SIG-M5 (cell line): ENCODE data around the gene CHMP1B.
A peak's percentile ranks its signal among the peaks of the same experiment; 100 is the strongest.
"Not testable (repeated sequence)": the region's sequence is repeated elsewhere in the genome, so short reads cannot be mapped to it uniquely, and the experiment has no call there.

Source experiments
- DNase-seq: peaks from one replicate; lab custom pipeline; 2025; lab: John Stamatoyannopoulos, UW

Gene CHMP1B

GRCh38 chr18:11871501-11871900 lies 20.3 kb downstream of the CHMP1B start:
- DNase-seq = no peak

- DNase-seq = no peak
These were observed 21.4 kb downstream of the CHMP1B start for GRCh38 chr18:11872479-11873136.

DNA sequence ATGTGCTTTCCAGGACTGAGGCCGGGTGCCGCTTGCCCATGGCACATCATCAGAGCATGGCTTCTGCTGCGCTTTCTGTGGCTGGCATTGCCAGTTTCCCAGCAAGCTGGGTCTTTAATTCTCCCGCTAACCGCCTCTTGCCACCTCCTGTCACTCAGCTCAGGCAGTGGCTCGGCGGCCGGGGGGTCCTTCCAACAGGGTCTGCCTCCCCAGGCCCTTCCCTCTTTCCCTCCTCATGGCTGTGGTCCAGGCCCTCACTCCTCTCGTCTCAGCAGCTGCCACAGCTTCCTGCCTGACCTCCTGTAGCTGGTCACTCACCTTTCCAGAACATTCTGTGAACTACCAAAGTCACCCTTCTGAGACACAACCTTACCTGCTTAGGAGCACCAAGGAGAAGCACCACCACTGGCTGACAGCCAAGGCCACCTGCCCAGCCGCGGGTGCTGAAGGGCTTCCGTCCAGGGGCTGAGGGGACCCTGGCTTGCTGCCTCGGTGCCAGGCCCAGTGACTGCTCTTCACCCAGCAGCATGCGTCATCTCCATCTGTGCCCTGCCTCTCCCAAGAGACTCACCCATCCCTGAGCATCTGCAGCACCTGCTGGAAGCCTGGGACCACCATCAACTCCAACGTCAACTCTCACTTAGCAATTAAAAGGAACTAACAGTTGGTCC lies 22.6 kb downstream of the CHMP1B start:
- no peak for DNase-seq

- DNase-seq = no peak
These were observed 23.5 kb downstream of the CHMP1B start for GRCh38 chr18:11874676-11875075.

GRCh38 chr18:11877497-11878135 lies 26.4 kb downstream of the CHMP1B start:
- DNase-seq = no peak

DNA sequence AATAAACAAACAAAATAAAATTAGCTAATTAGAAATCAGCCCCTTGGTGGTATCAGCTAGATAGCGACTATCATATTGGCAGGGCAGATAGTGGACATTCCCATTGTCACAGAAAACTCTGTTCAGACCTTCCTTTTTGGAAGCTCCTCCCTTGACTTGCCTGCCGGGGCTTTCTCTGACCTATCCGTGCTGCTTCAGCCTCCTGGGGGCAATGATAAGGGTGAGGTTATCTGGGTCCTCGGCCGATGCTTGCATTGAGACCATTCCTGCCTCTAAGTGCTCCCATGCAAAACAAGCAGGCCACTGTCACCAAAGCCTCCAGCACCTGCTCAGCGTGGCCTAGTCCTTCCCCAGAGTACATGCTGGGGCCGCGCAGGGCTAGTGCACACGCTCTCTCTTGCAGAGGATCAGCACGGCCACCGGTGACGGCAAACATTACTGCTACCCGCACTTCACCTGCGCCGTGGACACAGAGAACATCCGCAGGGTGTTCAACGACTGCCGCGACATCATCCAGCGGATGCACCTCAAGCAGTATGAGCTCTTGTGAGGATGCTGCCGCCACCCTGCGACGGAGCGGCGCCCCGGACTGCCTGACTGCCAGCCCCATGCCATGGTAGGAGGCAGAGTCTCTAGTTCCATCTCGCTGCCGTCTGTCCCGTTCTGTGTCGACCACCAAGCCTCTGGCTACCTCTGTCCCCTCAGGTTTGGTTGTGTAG lies 29.5 kb downstream of the CHMP1B start:
- DNase-seq = no peak

DNA sequence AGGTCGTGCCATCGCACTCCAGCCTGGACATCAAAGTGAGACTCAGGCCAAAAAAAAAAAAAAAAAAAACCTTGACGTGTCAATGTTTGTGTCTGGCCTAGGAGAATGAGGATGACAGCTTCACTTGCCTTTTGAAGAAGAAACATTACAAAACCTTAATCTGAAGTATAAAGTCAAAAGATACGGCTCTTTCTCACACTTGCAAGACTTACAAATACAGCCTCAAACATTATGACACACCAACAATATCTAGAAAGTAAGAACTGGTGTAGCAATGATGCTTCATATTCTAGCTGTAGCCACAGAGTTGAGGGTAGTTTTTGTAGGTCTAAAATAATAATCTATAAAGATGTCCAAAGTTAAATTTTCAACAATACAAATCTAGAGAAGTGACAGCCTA lies 31.4 kb downstream of the CHMP1B start:
- DNase-seq = no peak

DNA sequence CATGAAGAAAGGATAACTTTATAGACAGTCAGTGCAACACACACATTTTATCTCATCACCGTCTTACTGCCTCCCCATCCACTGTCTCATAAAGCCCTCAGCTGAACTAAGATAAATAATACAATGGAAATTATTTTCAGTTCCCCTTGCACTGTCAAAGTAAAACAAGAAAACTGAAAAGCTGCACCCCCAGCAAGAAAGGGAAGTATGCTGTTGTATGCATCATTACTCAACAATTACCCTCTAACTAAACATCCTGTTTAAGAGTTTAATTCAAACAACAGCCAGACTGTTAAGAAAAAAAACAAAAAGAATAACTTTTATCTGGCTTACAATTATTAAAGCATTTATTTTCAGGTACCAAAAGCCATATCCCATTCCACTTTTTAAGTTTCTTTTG lies 31.9 kb downstream of the CHMP1B start:
- peak; percentile 86 for DNase-seq

DNA sequence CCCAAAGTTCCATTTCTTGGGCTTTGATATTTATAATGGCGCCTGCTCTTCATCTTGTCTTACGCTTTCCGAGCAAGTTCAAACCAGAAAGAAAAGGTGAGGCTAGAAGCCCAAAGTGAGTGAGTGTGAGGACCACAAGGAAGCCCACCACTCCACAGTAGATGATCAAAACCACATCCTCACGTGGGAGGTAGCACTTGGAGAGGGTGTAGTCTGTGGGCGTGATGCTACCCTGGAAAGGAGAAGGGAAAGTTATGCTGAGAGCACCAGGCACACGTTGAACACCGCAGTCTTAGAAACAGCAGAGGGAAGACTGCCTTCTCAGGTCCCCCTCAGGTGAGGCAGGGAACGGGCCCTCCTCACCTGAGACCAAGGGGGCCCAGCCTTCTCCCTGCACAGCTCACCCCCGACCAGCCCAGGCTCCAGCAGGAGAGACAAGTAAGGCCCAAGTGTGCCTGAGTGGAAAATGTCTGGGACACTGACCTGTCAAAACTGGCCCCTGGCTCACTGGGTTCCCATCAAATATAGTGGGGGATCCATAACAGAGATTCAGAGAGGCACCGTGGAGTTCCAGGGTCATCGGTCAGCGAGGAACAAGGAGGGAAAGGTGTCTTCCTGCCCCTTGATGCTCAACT lies 33.3 kb downstream of the CHMP1B start:
- no peak for DNase-seq

- DNase-seq = peak; percentile 8
These were observed 34.2 kb downstream of the CHMP1B start for GRCh38 chr18:11885278-11885947.

GRCh38 chr18:11886577-11887110 lies 35.4 kb downstream of the CHMP1B start:
- DNase-seq = no peak

- no peak for DNase-seq
These were observed 36.3 kb downstream of the CHMP1B start for GRCh38 chr18:11887328-11888128.

DNA sequence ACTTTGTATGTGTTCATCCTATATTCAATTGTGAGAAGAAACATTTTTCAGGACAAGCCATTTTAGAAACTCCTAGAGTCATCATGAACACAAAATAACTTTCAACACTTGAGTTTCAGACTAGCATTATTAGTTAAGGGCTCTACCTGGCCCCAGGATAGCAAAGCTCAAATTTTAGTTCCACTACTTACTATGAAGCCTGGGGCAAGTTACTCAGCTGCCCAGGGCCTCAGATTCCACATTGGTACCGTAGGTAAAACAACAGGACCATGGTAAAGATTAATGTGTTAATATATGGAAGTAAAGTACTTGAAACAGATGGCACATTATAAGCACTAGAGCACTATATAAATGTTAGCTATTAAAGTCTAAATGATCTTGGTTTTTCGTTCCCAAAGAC lies 37.5 kb downstream of the CHMP1B start:
- DNase-seq = no peak

DNA sequence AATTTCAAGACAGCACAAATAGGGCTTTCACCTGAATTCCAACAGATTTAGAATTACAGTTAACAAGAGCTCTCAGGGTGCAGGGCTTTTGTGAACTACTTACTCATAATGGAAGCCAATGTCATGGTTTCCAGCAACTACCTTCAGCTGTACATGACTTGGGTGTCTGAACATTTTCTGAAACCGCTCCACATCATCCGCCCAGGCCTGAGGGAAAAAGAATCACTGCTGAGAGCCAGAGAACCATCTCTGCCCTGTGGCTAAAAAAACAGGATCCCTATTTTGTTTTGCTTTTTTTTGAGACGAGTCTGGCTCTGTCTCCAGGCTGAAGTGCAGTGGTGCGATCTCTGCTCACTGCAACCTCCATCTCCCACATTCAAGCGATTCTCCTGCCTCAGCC lies 38.1 kb downstream of the CHMP1B start:
- no peak for DNase-seq

- DNase-seq = no peak
These were observed 40.5 kb downstream of the CHMP1B start for GRCh38 chr18:11891737-11892136.

GRCh38 chr18:11892438-11892837 lies 41.2 kb downstream of the CHMP1B start:
- DNase-seq = not testable (repeated sequence)

- DNase-seq = no peak
These were observed 46.6 kb downstream of the CHMP1B start for GRCh38 chr18:11897781-11898180.

DNA sequence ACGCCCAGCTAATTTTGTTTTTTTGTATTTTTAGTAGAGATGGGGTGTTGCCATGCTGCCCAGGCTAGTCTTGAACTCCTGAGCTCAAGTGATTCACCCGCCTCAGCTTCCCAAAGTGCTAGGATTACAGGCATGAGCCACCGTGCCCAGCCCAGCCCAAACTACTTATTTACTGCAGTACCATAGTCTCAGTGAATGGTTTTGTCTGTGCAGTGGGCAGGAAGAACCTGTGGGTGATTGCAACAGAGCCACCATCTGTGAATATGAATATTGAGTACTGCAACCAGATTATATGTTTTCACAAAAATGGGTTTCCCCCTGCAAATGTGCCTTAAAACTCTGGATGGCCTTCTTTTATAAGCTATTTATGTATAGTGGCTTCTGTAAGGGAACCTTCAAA lies 47.9 kb downstream of the CHMP1B start:
- DNase-seq = no peak

DNA sequence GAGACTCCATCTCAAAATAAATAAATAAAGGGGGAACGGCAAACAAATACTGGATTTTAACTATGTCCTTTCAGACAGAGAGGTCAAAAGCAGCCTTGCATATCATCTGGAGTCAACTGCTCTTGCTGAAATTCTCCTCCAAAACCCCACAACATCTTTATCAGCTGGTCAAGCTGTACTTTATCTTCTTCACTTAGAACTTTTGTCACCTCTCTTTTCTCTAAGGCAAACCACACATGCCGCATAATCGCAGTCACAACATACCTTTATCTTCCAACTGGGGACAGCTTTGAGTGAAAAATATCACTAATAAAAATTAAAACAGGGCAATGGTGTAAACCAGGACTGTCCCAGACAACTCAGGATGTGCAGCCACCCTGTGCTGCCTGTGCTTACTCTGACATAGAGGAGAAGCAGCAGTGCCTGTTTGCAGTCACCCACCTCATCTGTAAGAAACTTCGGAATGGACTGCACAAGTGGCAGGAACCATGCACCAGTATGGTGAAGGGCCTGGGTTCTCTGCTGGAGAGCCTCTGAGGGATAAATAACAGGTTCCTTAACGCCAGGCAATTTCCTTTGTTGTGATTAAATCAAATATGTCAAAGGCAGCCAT lies 50.7 kb downstream of the CHMP1B start:
- no peak for DNase-seq
